Parathyroid adenoma (tissue), 2 donors: ENCODE measurements around the gene EPM2A.

Source experiments
- H2AFZ ChIP-seq: fragments of 300-600 bp; sonication (generic); one replicate; pipeline ENCODE4 v1.7.0; 2017; ENCODE audit warnings: antibody characterized with exemption, mild to moderate bottlenecking
- H3K27ac ChIP-seq: fragments of 300-600 bp; sonication (generic); one replicate; pipeline ENCODE4 v1.7.0; 2017
- H3K27me3 ChIP-seq: fragments of 300-600 bp; sonication (generic); one replicate; pipeline ENCODE4 v1.7.0; 2017; ENCODE audit warnings: low read length; ENCODE audit not compliant: control insufficient read depth, insufficient read depth
- H3K36me3 ChIP-seq: fragments of 300-600 bp; sonication (generic); one replicate; pipeline ENCODE4 v1.7.0; 2017; ENCODE audit warnings: low read length; ENCODE audit not compliant: control insufficient read depth, insufficient read depth
- H3K4me1 ChIP-seq: fragments of 300-600 bp; sonication (generic); one replicate; pipeline ENCODE4 v1.7.0; 2017; ENCODE audit warnings: control low read depth
- H3K4me2 ChIP-seq: fragments of 300-600 bp; sonication (generic); one replicate; pipeline ENCODE4 v1.7.0; 2017; ENCODE audit warnings: low read length
- H3K4me3 ChIP-seq: fragments of 300-600 bp; sonication (generic); one replicate; pipeline ENCODE4 v1.7.0; 2017; ENCODE audit warnings: low read depth, low read length
- H3K79me2 ChIP-seq: fragments of 300-600 bp; sonication (generic); one replicate; pipeline ENCODE4 v1.7.0; 2017; ENCODE audit warnings: control low read depth
- H3K9ac ChIP-seq: fragments of 300-600 bp; sonication (generic); one replicate; pipeline ENCODE4 v1.7.0; 2017; ENCODE audit warnings: mild to moderate bottlenecking
- H3K9me3 ChIP-seq: fragments of 300-600 bp; sonication (generic); one replicate; pipeline ENCODE4 v1.7.0; 2017; ENCODE audit warnings: low read length; ENCODE audit not compliant: control insufficient read depth
- TF ChIP-seq, protein P1 (sequence below): fragments of 300-600 bp; sonication (generic); IDR thresholded peaks from one replicate; pipeline ENCODE4 v1.7.0; 2017; ENCODE audit warnings: antibody characterized with exemption, mild to moderate bottlenecking
- donor health status: primary hyperparathyroidism.

The EPM2A gene

DNA sequence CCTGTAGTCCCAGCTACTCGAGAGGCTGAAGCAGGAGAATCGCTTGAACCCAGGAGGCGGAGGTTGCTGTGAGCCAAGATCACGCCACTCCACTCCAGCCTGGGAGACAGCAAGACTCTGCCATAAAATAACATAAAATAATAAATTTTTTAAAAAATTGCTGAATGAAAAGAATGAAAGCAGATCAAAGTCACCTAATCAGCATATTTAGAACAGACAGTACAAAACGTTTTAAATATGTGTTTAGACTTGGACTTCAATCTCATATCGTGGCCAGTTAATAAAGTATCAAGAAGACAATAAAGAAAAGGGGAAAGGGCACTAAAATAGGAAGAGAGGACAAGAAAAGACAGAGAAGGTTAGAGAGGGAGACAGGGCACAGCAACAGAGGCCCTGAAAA lies 74.6 kb downstream of the EPM2A start:
- Histone ChIP-seq H3K36me3 (no peaks in the 10 kb centered on the region), H3K9ac (no peak overlapping the region), H3K27me3 (no peaks in the 10 kb centered on the region), H3K79me2 (no peaks in the 10 kb centered on the region), H3K27ac (no peak overlapping the region), H2AFZ (no peak overlapping the region), H3K9me3 (no peaks in the 10 kb centered on the region), H3K4me2 (no peak overlapping the region), H3K4me3 (no peak overlapping the region), H3K4me1 (no peaks in the 10 kb centered on the region)
- TF ChIP-seq, protein P1, sequence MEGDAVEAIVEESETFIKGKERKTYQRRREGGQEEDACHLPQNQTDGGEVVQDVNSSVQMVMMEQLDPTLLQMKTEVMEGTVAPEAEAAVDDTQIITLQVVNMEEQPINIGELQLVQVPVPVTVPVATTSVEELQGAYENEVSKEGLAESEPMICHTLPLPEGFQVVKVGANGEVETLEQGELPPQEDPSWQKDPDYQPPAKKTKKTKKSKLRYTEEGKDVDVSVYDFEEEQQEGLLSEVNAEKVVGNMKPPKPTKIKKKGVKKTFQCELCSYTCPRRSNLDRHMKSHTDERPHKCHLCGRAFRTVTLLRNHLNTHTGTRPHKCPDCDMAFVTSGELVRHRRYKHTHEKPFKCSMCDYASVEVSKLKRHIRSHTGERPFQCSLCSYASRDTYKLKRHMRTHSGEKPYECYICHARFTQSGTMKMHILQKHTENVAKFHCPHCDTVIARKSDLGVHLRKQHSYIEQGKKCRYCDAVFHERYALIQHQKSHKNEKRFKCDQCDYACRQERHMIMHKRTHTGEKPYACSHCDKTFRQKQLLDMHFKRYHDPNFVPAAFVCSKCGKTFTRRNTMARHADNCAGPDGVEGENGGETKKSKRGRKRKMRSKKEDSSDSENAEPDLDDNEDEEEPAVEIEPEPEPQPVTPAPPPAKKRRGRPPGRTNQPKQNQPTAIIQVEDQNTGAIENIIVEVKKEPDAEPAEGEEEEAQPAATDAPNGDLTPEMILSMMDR: no peak

DNA sequence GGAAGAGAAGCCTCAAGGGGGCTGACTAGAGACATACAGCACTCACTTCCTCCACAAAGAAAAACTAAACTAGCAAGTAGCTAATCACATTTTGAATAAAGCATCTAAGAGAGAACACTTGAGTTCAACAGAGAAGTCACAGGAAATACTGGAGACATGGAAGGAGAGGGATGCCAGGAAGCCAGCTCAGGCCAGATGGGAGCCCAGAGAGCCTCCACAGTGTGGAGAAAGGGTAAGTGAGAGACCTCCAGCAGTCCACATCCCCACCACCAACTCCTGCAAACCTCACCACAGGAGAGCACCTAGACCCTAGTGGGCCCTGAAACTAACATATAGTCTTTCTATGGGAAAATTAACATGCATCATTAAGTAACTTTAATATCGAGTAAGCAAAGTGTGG lies 79.2 kb downstream of the EPM2A start:
- no peak overlapping the region for H2AFZ ChIP-seq
- no peaks in the 10 kb centered on the region for H3K79me2 ChIP-seq
- H3K4me1 ChIP-seq: no peaks in the 10 kb centered on the region
- H3K4me2 ChIP-seq: no peak overlapping the region
- no peaks in the 10 kb centered on the region for H3K9me3 ChIP-seq
- H3K27me3 ChIP-seq: no peaks in the 10 kb centered on the region
- H3K4me3 ChIP-seq: no peak overlapping the region
- no peak overlapping the region for H3K9ac ChIP-seq
- no peaks in the 10 kb centered on the region for H3K36me3 ChIP-seq
- TF ChIP-seq, protein P1: no peak
- no peak overlapping the region for H3K27ac ChIP-seq

DNA sequence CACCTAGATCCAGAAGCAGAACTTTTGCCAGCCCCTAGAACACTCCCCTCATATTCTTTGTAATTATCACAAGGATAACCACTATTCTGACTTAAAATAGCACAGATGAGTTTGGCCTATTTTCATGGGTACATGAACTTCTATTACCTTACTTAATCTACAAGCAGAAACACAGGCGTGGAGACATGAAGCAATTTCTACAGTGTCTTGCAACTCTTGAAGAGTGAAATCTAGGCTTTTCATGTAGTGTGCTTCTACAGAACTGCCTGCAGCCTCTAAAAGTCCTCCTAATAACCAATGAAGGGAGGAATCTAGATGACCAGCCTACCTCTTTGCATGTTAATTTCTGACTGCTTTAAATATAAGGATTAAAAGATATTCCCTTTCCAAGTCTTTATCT lies 82.7 kb downstream of the EPM2A start:
- Histone ChIP-seq H3K36me3 (no peaks in the 10 kb centered on the region), H3K9me3 (no peaks in the 10 kb centered on the region), H3K4me2 (no peak overlapping the region), H3K4me3 (no peak overlapping the region), H3K27ac (no peak overlapping the region), H3K9ac (no peak overlapping the region), H3K79me2 (no peaks in the 10 kb centered on the region), H3K4me1 (no peaks in the 10 kb centered on the region), H2AFZ (no peak overlapping the region), H3K27me3 (no peaks in the 10 kb centered on the region)
- TF ChIP-seq, protein P1: no peak

DNA sequence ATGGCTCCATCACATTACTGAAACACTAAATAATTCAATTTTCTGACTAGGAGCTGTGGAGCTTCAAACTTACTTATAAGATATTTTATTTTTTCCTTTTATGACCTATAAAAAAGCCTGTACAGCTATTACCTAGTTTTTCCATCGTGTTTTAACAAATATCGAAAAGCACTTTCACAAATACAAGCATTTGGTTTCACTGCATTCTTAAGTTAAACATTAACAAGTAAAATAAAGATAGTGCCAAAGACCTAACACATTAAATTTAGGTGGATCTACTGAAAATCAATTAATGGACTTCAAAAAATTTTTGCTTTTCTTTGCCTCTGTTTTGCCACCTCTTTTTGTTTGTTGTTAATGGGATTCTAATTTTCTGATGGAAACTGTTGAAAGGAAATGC lies 83.3 kb downstream of the EPM2A start:
- Histone ChIP-seq H3K4me2 (no peak overlapping the region), H2AFZ (no peak overlapping the region), H3K79me2 (no peaks in the 10 kb centered on the region), H3K36me3 (no peaks in the 10 kb centered on the region), H3K4me3 (no peak overlapping the region), H3K9ac (no peak overlapping the region), H3K9me3 (no peaks in the 10 kb centered on the region), H3K27me3 (no peaks in the 10 kb centered on the region), H3K4me1 (no peaks in the 10 kb centered on the region), H3K27ac (no peak overlapping the region)
- TF ChIP-seq, protein P1: no peak

DNA sequence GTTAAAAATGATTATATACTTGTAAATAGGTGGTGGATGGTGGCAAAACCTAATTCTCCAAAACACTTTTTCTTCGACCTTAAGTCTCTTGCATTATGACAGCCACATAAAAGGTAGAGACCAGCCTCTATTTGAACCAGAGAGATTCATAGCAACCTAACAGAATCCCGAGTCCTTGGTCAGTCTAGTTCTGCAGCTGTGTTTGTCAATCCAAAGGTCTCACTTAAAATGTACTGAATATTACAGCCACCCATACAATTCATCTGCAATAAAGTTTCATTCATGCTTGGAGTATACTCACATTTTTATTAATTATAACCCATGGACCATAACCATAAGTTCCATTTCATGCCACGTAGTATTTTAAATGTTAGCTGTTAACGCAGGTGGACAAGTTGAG lies 87.2 kb downstream of the EPM2A start:
- Histone ChIP-seq H3K9me3 (no peaks in the 10 kb centered on the region), H3K4me1 (no peaks in the 10 kb centered on the region), H2AFZ (no peak overlapping the region), H3K27me3 (no peaks in the 10 kb centered on the region), H3K4me3 (no peak overlapping the region), H3K4me2 (no peak overlapping the region), H3K36me3 (no peaks in the 10 kb centered on the region), H3K27ac (no peak overlapping the region), H3K79me2 (no peaks in the 10 kb centered on the region), H3K9ac (no peak overlapping the region)
- TF ChIP-seq, protein P1: no peak
